ENCODE data around the gene SAMD7. TPM values are rescaled to one million over a fixed set of nuclear protein-coding genes. Genes with fewer than 3 reads are reported as not detected.

SAMD7 gene
- total and polyA plus RNA-seq, 2 of the 13 experiments (the other 11 are each of a cell fraction or from before 2014, with no cell fraction given), result not detected

DNA sequence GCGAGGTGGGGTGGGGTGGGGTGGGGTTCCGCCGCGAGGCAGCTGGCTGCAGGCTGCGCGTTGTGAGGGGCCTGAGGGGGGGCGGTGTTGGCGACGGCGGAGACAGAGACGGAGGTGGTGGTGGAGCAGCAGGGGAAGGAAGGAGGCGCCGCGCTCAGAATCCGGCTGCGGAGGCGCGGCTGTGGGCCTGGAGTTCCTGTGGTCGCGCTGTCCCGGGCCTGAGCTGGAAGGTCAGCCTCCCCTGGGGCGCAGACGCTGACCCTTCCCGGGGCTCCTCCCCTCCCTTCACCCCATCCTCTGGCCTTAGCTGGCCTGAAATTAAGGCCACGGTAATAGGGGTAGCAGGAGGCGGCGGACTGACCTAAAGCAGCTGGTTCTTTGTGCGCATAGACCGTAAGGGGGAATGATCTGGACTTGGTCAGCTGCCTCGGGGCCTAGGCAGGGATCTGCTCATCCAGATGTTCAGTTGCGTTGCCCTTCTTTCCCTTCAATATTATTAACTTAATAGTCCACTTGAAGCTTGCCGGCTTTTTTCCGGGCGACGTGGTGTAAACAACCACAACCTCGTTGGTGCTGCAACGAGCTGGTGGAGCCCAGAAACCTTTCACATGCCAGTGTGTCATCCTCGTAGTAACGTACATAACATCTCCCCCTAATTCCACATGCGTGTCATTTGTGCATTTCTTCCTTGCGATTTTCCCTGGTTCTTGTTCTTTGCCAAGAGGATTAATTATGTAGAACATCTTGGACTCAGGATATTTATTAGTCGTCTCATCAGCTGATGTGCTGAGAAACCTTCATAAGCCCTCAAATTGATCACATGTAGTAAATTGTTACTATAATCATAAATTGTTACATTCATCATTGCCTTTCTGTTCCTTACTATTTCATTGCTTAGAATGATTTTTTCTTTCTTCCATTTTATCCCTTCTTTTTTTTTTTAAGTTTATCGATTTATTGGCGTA lies 55.9 kb downstream of the SAMD7 start (continued):
- TF ChIP-seq ZNF878 (CRISPR knock-in tag; IDR thresholded peaks at IDR 0.05) (no peak), NFYC (CRISPR knock-in tag; IDR thresholded peaks at IDR 0.05) (no peak; the same call in 1 of the 2 replicates), NR2F1 (CRISPR knock-in tag; IDR thresholded peaks at IDR 0.05) (no peak), CENPT (CRISPR knock-in tag; IDR thresholded peaks at IDR 0.05; ENCODE audit: low read depth) (no peak; the same call in 1 of the 2 replicates), ZKSCAN8 (CRISPR knock-in tag; IDR thresholded peaks at IDR 0.05; ENCODE audit: borderline replicate concordance) (no peak), ONECUT2 (CRISPR knock-in tag; IDR thresholded peaks at IDR 0.05) (no peak), HMGA1 (CRISPR knock-in tag; conservative IDR thresholded peaks at IDR 0.05) (no peak), BORCS8-MEF2B (CRISPR knock-in tag; IDR thresholded peaks at IDR 0.05) (no peak), SNRNP70 (IDR thresholded peaks at IDR 0.05; ENCODE audit: low read depth, low read length) (no peak), ZNF720 (CRISPR knock-in tag; IDR thresholded peaks at IDR 0.05) (no peak), ZNF530 (CRISPR knock-in tag; IDR thresholded peaks at IDR 0.05; ENCODE audit: low read depth) (no peak), SOX5 (CRISPR knock-in tag; IDR thresholded peaks at IDR 0.05; ENCODE audit: borderline replicate concordance) (no peak), ZFP36 (IDR thresholded peaks at IDR 0.05; ENCODE audit: borderline replicate concordance, low read depth, low read length, partially characterized antibody) (no peak), GFI1 (CRISPR knock-in tag; IDR thresholded peaks at IDR 0.05; ENCODE audit: borderline replicate concordance) (no peak), ATF1 (CRISPR knock-in tag; IDR thresholded peaks at IDR 0.05) (no peak), ZFP90 (CRISPR knock-in tag; IDR thresholded peaks at IDR 0.05; ENCODE audit: borderline replicate concordance) (no peak; the same call in 1 of the 2 replicates), PHF21A (CRISPR knock-in tag; IDR thresholded peaks at IDR 0.05) (no peak), ATM (IDR thresholded peaks at IDR 0.05; ENCODE audit: borderline replicate concordance) (no peak), HES4 (CRISPR knock-in tag; IDR thresholded peaks at IDR 0.05; ENCODE audit: borderline replicate concordance) (no peak), ZSCAN22 (CRISPR knock-in tag; IDR thresholded peaks at IDR 0.05) (no peak)
- TF ChIP-seq, protein P1, sequence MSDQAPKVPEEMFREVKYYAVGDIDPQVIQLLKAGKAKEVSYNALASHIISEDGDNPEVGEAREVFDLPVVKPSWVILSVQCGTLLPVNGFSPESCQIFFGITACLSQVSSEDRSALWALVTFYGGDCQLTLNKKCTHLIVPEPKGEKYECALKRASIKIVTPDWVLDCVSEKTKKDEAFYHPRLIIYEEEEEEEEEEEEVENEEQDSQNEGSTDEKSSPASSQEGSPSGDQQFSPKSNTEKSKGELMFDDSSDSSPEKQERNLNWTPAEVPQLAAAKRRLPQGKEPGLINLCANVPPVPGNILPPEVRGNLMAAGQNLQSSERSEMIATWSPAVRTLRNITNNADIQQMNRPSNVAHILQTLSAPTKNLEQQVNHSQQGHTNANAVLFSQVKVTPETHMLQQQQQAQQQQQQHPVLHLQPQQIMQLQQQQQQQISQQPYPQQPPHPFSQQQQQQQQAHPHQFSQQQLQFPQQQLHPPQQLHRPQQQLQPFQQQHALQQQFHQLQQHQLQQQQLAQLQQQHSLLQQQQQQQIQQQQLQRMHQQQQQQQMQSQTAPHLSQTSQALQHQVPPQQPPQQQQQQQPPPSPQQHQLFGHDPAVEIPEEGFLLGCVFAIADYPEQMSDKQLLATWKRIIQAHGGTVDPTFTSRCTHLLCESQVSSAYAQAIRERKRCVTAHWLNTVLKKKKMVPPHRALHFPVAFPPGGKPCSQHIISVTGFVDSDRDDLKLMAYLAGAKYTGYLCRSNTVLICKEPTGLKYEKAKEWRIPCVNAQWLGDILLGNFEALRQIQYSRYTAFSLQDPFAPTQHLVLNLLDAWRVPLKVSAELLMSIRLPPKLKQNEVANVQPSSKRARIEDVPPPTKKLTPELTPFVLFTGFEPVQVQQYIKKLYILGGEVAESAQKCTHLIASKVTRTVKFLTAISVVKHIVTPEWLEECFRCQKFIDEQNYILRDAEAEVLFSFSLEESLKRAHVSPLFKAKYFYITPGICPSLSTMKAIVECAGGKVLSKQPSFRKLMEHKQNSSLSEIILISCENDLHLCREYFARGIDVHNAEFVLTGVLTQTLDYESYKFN (CRISPR knock-in tag; conservative IDR thresholded peaks at IDR 0.05), result no peak; the same call in 1 of the 2 replicates
- TF ChIP-seq, protein P2, sequence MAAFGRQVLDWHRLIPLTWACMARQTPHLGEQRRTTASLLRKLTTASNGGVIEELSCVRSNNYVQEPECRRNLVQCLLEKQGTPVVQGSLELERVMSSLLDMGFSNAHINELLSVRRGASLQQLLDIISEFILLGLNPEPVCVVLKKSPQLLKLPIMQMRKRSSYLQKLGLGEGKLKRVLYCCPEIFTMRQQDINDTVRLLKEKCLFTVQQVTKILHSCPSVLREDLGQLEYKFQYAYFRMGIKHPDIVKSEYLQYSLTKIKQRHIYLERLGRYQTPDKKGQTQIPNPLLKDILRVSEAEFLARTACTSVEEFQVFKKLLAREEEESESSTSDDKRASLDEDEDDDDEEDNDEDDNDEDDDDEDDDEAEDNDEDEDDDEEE (CRISPR knock-in tag; IDR thresholded peaks at IDR 0.05), result no peak
- TF ChIP-seq, protein P3, sequence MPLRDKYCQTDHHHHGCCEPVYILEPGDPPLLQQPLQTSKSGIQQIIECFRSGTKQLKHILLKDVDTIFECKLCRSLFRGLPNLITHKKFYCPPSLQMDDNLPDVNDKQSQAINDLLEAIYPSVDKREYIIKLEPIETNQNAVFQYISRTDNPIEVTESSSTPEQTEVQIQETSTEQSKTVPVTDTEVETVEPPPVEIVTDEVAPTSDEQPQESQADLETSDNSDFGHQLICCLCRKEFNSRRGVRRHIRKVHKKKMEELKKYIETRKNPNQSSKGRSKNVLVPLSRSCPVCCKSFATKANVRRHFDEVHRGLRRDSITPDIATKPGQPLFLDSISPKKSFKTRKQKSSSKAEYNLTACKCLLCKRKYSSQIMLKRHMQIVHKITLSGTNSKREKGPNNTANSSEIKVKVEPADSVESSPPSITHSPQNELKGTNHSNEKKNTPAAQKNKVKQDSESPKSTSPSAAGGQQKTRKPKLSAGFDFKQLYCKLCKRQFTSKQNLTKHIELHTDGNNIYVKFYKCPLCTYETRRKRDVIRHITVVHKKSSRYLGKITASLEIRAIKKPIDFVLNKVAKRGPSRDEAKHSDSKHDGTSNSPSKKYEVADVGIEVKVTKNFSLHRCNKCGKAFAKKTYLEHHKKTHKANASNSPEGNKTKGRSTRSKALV (CRISPR knock-in tag; IDR thresholded peaks at IDR 0.05), result no peak
